T-helper 2 cell treated with Interferon-gamma antibody and Interleukin-4, amounts not matched to agents 100 ng/mL and 5 ng/mL, for 36 hours (primary cell): Measurements from ENCODE around the gene ACOT7. TPM values are rescaled to one million over a fixed set of nuclear protein-coding genes. Genes with fewer than 3 reads are reported as not detected.

ENCODE experiments used
- intact Hi-C: fragments of 100-400 bp; cut with micrococcal nuclease; formaldehyde crosslinking; loops from one replicate; pipeline ENCODE4 v1.15.1; 2023
- total RNA-seq: library from RNA; stranded (reverse); gene quantifications from 2 replicates; pipeline ENCODE4 v1.2.3, GENCODE V29; 2022

ACOT7 gene
- total RNA-seq, 1 donor from 2014 or later: 95.3 TPM

DNA sequence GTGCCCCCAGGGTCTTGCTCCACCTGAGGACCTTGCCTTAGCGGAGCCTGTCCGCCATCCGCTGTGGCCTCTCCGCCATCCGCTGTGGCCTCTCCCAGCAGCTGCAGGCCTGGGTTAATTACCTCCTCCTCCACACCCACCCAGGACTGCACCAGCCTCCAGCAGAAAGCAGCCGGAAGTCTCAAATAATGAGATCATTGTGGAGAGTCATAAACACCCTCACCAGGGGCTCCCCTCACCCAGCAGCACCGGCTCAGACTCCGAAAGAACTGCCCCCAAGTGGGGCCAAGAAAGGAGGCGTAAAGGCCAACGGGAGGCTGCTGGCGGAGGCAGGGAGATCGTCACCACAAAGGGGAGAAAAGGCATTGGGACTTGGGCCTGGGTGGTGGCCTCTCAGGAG, 122.0 kb downstream of the ACOT7 start:
- intact Hi-C loops: no loop called here

DNA sequence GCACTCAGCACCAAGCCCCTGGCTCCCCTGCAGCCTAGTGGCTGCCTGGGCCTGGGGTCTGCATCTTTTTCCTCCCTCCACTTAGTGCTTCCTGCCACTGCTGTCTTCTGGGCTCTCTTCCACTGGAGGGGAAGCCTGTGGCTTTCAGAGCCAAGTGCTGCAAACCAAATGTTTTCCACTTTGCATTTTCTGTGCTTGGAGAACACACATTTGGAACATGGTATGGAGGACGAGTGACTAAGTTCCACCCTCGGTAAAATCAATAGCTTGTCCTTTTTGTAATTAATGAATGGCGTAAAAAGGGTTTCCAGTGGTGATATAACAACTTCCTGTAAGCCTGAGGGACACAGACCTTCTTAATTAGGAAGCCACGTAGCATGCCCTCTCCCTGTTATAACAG, 122.6 kb downstream of the ACOT7 start:
- intact Hi-C loops: no loop called here

- intact Hi-C loops: no loop called here
These were observed 123.2 kb downstream of the ACOT7 start for GRCh38 chr1:6270401-6270800.

GRCh38 chr1:6269720-6270400, 123.7 kb downstream of the ACOT7 start:
- intact Hi-C loops: no loop called here

GRCh38 chr1:6269296-6269695, 124.3 kb downstream of the ACOT7 start:
- intact Hi-C loops: no loop called here

DNA sequence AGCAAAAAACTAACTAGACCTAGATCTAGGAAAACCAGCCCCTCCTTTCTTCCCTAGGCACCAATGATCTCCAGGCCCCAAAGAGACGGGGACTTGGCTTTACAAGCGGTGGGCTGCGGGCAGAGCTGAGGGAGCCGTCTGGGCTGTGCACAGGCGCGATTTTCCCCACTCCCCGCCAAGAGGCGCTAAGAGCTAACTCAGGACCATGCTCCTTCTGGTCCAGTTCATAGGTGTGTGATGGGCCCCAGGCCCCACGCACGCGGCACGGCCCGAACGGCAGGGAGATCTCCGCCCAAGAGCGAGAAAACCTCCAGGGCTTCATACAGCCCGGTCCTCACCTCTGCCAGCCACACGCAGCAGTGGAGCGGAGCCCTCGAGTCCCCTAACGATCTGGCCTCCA, 125.2 kb downstream of the ACOT7 start:
- intact Hi-C loops: no loop called here

- intact Hi-C loops: no loop called here
These were observed 125.8 kb downstream of the ACOT7 start for GRCh38 chr1:6267686-6268322.

DNA sequence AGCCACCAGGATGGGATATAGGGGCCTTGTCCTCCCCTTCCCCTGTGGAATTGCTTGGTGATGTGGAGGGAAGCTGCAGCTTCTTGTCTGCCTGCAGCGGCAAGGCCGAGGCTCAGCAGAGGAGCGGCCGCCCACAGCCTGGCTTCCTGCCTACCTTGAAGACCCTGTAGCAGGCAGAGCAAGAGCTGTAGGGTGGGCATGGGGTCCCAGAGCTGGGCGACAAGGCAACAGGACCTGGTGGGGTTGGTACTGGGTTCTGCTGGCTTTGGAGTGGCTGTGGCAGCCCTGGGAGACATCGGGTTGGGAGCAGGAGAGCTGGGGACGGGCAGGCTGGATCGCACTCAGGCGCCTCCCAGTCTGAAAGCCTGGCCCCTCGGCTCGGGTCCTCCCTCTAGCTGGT, 126.9 kb downstream of the ACOT7 start:
- intact Hi-C loops: no loop called here

DNA sequence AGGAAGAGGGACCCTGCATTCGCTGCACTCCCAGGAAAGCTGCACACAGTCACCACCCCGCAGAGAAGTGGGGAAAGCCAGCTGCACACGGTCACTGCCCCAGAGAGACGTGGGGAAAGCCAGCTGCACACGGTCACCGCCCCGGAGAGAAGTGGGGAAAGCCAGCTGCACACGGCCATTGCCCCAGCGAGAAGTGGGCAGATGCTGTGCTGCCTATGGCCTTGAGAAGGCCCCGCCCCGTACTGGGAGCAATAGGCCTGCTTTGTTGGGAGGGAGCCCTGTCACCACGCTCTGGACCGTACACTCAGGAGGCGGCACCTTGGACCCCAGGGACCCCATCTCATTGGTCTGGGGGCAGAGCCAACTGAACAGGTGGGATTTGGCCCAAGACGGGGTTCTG, 128.4 kb downstream of the ACOT7 start:
- intact Hi-C loops: no loop called here

DNA sequence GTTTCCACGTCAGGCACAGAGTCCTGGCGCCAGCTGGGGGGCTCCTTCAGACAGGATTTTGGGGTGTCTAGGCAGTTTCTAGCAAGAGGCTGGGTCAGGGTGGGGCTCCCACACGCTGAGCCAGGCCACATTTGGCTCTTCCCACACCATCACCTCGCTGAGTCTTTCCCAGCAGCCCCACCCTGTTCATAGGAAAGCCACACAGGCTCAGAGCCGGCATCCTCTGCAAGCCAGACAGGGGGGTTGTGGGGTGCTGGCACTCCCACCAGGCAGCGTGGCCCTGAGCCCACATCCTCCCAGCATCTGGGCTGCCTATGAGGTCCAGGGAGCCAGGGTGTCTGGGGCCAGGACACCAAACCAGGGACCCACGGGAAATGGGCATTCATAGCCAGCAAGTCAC, 129.9 kb downstream of the ACOT7 start:
- intact Hi-C loops: no loop called here

- intact Hi-C loops: no loop called here
These were observed 130.8 kb downstream of the ACOT7 start for GRCh38 chr1:6262555-6263420.

GRCh38 chr1:6261615-6261995, 132.0 kb downstream of the ACOT7 start:
- intact Hi-C loops: loop anchor here (2.0 kb wide), 1 partner anchor 17 kb away; the partner anchor contains the start of gene HES3

- intact Hi-C loops: loop anchor here (2.0 kb wide), 1 partner anchor 16 kb away; the partner anchor contains the start of gene HES3
These were observed 132.5 kb downstream of the ACOT7 start, which contains the start of gene GPR153 for GRCh38 chr1:6260961-6261614. Gene GPR153, minus strand, starts transcription at chr1:6261098. Its CDS starts 6,193 bp downstream, at chr1:6254905.

GRCh38 chr1:6260433-6260934, 133.1 kb downstream of the ACOT7 start:
- intact Hi-C loops: loop anchor here (2.0 kb wide), 1 partner anchor 16 kb away; the partner anchor contains the start of gene HES3

DNA sequence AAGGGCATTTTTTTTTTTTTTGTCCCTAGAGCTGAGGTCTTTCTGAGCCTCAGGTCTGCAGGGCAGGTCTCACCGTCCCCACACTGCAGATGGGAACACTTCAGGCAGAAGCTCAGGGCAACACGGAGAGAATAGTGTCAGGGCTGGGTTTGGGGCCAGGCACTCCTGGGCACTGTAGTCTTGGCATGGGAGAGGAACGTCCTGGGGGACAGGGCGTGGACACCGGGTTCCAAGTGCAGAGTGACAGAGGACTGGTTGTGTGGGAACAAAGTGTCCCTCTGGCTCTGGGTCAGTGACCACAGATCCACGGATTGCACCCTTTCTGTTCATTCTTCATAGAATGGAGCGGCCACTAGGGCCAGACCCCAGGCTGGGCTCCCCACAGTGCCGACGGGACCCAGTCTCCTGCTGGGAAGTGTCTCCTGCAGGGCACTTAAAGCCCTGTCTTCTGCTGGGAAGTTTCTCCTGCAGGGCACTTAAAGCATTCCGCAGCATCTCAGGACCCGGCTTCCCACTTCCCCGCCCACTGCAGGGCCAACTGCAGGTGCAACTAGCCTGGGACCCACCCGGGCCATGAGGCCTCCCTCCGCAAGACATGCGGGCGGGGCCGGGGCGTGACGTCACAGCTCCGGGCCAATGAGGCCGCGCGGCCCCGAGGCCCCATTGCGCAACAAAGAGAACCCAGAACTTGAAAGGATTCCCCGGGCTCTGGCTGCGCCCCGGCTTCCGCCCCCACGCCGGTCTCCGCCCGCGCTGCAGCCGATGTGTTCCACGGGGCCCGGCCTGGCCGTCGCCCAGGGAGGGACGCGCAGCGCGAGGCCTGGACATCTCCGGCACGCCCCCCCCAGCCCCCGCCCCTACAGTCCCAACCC, 133.8 kb downstream of the ACOT7 start:
- intact Hi-C loops: loop anchor here (2.0 kb wide), 1 partner anchor 15 kb away; the partner anchor contains the start of gene HES3

GRCh38 chr1:6258675-6259074, 134.9 kb downstream of the ACOT7 start:
- intact Hi-C loops: no loop called here

GRCh38 chr1:6257541-6258069, 136.0 kb downstream of the ACOT7 start:
- intact Hi-C loops: no loop called here

DNA sequence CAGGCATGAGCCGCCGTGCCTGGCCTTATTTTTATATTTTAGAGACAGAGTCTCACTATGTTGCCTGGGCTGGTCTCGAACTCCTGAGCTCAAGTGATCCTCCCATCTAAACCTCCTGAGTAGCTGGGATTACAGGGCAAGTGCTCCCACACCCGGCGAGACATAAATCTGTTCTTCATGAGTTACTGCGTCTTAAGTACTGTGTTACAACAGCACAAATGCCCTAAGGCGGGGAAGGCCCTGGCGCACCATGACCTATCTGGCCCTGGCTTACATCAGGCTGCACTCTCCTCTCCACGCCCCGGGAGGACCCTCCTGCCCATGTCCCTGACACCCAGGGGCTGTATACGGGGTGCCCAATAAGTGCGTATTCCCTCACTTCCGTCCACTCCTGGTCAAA, 136.9 kb downstream of the ACOT7 start:
- intact Hi-C loops: no loop called here

GRCh38 chr1:6254691-6255090, 138.9 kb downstream of the ACOT7 start:
- intact Hi-C loops: no loop called here

DNA sequence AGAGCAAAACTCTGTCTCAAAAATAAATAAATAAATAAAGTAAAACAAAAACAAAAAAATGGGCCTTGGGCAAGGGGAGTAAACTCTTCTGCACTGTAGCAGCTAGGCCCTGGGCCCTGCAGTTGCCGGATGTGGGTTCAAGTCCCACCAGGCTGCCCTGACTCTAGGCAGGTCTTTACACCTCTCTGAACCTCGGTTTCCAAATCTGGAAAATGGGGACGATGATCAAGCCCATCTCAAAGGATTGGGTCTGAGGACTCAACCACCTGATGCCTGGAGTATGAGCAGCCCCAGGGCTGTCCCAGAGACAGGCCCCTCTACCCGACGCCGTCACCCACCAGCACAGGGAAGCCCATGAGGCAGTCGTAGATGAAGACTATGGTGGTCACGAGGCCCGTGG, 140.2 kb downstream of the ACOT7 start:
- intact Hi-C loops: no loop called here
